Activated CD4-positive, CD25-positive, alpha-beta regulatory T cell treated with anti-CD3 and anti-CD28 coated beads, Interleukin-2, amount 50 U/mL, for 24 hours (primary cell): Measurements from ENCODE around the gene BCKDHA.
"Not testable (repeated sequence)": the region's sequence is repeated elsewhere in the genome, so short reads cannot be mapped to it uniquely, and the experiment has no call there.

ENCODE experiments used
- ATAC-seq, 2 donors: fragments of 150-1000 bp; cut with Tn5 transposase; one replicate each; pipeline ENCODE4 v1.10.0; 2021; ENCODE audit warnings: mild to moderate bottlenecking in 1 of 2, moderate library complexity in 1 of 2

Gene BCKDHA

DNA sequence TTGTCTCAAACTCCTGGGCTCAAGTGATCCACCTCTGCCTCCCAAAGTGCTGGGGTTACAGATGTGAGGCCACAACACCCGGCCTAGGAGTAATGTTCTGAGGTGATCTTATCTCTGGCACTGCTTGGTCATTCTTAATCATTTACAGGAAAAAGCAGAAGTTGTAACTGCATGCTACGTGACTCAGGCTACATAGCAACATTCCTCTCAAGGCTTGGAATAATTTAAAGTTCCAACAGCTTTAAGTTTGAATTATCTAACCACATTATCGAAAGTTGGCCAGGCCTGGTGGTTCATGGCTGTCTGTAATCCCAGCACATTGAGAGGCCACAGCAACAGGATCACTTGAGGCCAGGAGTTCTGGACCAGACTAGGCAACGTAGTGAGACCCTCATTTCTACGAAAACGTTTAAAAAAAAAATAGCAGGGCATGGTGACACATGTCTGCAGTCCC, 29.7 kb upstream of the BCKDHA start:
- no peak for ATAC-seq

DNA sequence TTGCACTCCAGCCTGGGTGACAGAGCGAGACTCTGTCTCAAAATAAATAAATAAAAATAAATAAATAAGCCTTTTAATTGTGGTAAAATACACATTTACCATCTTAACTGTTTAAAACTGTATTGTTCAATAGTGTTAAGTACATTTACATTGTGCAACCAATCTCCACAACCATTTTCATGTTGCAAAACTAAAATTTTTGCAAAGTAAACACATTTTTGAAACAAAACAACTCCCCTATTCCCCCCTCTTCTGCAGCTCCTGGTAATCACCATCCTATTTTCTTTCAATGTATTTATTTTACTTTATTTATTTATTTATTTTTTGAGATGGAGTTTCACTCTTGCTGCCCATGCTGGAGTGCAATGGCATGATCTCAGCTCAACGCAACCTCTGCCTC, 27.8 kb upstream of the BCKDHA start:
- ATAC-seq, result no peak

DNA sequence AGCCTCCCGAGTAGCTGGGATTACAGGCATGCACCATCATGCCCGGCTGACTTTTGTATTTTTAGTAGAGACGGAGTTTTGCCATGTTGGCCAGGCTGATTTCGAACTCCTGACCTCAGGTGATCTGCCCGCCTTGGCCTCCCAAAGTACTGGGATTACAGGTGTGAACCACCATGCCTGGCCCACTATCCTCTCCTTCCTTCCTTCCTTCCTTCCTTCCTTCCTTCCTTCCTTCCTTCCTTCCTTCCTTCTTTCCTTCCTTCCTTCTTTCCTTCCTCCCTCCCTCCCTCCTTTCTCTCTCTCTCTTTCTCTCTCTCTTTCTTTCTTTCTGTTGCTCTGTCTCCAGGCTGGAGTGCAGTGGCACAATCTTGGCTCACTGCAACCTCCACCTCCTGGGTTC, 26.5 kb upstream of the BCKDHA start:
- not testable (repeated sequence) for ATAC-seq

DNA sequence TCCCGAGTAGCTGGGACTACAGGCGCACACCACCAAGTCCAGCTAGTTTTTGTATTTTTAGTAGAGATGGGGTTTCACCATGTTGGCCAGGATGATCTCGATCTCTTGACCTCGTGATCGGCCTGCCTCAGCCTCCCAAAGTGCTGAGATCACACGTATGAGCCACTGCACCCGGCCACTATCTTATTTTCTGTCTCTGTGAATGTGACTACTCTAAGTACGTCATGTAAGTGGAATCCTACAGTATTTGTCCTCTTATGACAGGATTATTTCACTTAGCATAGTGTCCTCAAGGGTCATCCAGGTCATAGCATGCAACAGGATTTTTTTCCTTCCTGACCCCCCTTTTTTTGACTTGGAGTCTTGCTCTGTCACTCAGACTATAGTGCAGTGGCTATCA, 26.1 kb upstream of the BCKDHA start:
- ATAC-seq, result no peak

GRCh38 chr19:41372501-41372900, 25.1 kb upstream of the BCKDHA start:
- no peak for ATAC-seq

DNA sequence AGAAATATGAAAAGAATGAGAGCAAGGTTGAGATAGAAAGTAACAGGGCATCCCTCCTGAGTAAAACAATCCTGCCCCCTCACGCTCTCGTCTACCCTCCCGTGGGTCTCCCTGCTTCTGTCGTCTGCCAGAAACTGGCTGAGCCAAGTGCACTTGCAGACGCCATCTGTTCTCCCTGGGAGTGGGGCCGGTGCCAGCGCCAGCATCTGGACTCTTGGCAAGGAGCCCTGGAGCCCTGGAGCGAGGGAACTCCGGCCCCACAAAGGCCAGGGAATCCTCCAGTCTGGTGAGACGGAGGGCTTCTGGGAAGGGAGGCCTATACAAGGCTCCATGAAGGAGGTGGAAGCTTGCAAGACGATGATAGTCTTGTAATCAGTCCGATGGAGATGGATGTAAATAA, 23.6 kb upstream of the BCKDHA start:
- no peak for ATAC-seq

DNA sequence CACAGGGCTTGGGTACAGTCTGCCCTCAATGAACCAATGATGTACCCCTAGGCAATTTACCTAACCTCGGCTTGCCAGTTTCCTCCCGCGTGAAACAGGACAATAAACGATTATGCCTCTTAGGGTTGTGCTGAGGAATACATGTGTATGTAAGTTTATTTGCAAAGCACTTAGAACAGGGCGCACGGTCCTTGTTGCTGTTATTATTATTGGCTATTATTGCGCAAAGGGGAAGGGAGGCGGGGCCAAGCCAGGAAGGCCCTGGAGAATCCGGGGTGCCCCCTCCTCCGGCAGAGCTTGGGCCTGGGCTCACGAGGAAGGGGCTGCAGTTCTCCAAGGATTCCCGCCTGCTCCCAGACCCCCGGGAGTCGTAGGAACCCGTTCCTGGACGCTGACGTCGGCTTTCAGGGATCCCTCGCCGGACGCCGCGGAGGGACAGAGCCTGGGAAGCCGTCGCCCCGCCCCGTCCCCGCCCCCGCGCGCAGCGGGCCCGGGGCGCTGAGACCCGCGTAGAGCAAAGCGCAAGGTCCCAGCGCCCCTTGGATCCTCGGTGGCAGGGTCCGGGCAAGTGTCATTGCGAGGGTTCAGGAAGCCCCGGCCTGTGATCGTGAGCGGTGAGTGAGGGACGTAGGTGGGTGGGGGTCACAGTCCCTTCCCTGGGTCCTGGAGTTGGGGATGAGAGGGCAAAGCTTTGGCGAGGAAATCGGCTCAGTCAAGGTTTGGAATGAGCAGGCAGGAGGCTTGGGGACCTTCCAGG, 21.2 kb upstream of the BCKDHA start, which contains the start of gene TMEM91:
Gene TMEM91 (plus strand): TSS at position 293 of the 757 bp plus-strand sequence. CDS start 1,777 bp downstream, outside the sequence.
- ATAC-seq, result peak; percentile 38

GRCh38 chr19:41376998-41377365, 20.6 kb upstream of the BCKDHA start:
- ATAC-seq, result peak; percentile 55 to 67

GRCh38 chr19:41377977-41378709, 19.5 kb upstream of the BCKDHA start:
- ATAC-seq, result peak in 1 of 2 donors; percentile 18

DNA sequence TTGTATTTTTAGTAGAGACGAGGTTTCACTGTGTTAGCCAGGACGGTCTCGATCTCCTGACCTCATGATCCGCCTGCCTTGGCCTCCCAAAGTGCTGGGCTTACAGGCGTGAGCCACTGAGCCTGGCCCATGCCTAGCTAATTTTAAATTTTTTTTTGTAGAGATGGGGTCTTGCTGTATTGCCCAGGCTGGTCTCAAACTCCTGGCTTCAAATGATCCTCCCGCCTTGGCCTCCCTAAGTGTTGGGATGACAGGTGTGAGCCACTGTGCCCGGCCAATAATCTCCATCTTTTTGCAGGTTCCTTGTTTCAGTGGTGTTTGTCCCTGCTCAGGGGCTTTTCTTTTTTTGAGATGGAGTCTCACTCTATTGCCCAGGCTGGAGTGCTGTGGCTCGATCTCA, 16.1 kb upstream of the BCKDHA start:
- ATAC-seq, result not testable (repeated sequence)

DNA sequence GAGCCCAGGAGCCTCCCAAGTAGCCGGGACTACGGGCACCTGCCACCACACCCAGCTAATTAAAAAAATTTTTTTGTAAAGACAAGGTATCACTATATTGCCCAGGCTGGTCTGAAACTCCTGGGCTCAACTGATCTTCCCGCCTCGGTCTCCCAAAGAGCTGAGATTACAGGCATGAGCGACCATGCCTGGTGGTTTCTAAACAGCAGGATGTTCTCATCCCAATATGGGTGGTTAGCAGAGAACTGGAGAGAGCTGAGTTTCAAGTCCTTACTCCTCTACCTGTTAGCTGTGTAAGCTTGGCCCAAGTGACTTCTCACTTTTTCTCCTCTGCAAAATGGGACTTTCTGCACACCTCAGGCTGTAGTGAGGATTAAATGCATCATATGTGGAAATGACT, 13.3 kb upstream of the BCKDHA start:
- ATAC-seq, result no peak

DNA sequence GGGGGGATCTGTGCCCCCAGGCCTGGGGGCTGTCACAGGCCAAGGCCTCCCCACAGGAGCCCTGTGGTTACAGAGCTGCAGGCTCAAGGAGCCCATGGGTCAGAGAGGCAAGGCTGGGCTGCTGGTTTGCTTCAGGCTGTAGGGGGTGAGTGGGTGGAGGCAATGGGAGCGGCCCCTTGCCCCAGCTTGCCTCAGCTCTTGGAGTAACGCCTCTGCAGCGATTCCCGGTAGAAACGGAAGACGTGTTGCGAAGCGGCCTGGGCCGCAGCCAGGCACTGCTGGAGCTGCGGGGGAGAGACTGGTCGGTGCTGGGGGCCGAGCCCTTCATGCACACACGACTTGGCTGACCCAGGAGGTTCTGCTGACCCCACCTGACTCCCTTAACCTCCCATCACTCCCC, 11.2 kb upstream of the BCKDHA start:
- ATAC-seq, result no peak

DNA sequence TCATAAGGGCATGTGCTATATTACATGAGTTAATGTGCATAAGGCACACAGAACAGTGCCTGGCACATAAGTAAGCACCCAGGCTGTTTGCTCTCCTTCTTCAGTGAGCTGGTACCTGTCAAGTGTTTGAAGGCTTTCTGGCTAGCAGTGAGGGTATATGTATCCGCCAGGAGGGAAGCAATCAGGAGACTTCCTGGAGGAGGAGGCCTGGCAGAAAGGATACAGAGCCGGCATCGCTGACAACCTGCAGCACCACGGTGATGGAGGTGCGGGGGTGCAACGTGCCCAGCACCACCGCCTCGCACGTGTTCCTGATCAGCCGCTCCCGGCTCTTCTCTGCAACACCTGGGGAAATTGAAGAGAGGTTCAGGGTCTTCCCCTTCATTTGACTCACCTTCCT, 6.0 kb upstream of the BCKDHA start:
- no peak for ATAC-seq

DNA sequence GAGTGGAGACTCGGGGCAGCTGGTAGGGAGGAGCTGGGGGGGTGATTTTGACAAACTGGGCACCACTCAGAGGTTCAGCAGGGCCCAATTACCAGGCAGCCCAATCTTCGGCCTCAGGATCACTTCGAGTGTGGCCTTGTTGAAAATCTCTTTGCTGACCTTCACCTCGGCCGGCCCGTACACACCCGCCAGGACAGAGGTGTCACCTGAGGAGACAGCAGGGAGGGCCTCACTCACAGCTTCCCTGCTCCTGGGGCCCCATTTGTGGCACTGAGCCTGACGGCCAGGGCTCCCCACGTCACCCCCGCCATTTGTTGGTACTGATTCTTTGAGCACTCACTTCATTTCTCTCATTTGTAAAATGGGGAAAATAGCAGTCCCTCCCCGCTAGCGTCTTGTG, 4.8 kb upstream of the BCKDHA start:
- ATAC-seq, result no peak

DNA sequence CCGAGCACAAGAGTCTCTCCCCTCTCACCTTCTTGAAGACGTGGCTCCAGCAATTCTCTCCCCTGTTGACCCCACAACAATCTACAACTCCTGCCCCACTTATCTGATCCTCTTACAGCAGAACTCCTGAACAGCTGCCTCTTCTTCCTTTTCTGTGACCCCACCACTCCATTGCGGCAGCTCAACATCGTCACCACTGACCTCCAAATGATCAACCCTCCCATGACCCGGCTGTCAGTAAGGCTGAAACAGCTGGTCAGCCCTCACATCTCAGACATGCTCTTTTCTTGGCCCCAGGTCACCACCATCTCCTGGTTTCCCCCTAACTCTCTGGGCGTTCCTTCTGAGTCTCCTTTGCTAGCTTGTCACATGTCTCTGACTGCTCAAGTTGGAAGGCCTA, 2.3 kb upstream of the BCKDHA start:
- no peak for ATAC-seq

- ATAC-seq, result no peak
Observed at GRCh38 chr19:41398050-41398418, 416 bp downstream of the BCKDHA start.

DNA sequence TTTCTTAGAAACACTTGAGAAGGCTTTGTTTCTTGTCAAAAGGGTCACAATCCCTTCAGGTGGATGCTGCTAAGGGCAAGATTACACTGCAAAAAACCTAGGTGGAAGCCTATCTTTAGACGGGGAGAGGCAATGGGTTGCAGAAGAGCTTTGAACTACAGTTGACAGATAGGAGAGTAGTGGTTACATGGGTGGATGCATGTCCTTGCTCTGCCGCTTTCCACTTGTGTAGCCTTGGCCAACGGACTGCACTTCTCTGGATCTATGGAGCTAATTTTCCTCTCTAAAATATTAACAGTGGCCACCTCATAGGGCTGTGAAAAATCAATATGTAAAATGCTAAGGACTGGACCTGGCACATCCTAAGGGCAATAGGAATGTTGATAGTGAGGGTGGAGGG, 980 bp downstream of the BCKDHA start:
- ATAC-seq, result no peak

DNA sequence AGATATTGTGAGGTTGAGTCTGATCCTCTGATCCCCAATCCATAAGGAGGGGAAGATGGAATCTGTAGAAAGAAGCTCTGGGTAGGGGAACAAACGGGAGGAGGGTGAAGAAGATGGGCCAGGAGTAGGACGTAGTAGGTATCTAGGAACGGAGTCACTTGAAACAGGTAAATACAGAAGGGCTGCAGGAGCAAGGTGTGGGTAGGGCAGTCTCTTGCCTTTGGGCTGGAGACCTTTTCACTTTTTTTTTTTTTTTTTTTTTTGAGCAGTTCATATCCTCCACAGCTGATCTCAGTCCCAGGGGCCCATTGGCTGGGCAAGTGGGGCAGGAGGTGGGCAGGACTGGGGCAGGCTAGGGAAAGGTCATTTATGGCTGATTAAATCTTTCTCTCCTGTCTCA, 1.5 kb downstream of the BCKDHA start:
- ATAC-seq, result no peak

DNA sequence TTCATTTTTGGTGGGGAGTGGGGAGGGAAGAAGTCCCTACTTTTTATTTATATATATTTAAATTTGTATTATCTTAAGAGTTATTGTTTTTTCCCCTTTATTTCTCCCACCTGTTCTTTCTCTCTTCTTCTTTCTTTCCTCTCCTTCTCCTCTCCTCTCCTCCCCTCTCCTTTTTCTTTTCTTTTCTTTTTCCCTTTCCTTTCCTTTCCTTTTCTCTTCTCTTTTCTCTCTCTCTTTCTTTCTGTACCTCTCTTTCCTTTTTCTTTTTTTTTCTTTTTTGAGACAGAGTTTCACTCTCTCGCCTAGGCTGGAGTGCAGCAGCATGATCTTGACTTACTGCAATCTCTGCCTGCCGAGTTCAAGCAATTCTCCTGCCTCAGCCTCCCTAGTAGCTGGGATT, 1.9 kb downstream of the BCKDHA start:
- ATAC-seq, result no peak

GRCh38 chr19:41401483-41401882, 3.9 kb downstream of the BCKDHA start:
- ATAC-seq, result no peak

DNA sequence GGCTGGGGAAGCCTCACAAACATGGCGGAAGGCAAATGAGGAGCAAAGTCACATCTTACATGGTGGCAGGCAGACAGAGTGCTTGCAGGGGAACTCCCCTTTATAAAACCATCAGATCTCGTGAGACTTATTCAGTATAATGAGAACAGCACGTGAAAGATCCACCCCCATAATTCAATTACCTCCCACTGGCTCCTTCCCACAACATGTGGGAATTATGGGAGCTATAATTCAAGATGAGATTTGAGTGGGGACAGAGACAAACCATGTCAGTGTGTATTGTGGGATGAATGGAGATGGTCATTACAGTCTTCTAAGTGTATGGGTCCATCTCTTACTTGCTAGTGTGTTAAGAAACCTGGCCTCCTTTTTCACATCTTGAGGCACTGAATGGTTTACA, 4.4 kb downstream of the BCKDHA start:
- no peak for ATAC-seq

GRCh38 chr19:41403181-41403970, 5.8 kb downstream of the BCKDHA start:
- ATAC-seq, result no peak

DNA sequence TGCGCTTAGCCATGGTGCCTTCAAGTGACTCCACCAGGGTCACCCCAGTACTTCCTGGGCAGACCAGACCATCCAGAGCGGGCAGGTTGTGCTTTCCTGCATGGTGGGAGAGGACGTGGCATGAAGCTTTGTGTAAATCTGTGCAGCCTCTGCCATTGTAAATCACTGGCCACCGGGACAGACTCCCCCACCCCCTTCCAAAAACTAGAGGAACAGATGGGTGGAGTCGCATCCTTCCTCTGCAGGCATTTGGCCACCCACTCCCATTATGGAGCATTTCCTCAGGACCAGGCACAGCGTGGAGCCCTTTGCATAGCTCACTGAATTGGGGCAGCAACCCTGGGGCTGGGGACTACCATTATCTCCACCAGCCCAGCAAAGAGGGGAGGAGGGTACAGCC, 8.2 kb downstream of the BCKDHA start:
- ATAC-seq, result no peak

GRCh38 chr19:41407271-41407670, 9.7 kb downstream of the BCKDHA start:
- ATAC-seq, result no peak
